Skin of body (tissue), 2 donors: ENCODE measurements around the gene DDOST. TPM values are rescaled to one million over a fixed set of nuclear protein-coding genes. Genes with fewer than 3 reads are reported as not detected.
A peak's percentile ranks its signal among the peaks of the same experiment; 100 is the strongest.

Source experiments
- DNase-seq: peaks from one replicate; lab custom pipeline; 2025; lab: John Stamatoyannopoulos, UW
- total RNA-seq: library from RNA; depleted of rRNA; stranded (reverse); fragments of >200 nt; gene quantifications from one replicate; pipeline ENCODE4 v1.2.3, GENCODE V29; 2014

Gene DDOST
- total RNA-seq, 1 donor from 2014 or later: 99.2 TPM

DNA sequence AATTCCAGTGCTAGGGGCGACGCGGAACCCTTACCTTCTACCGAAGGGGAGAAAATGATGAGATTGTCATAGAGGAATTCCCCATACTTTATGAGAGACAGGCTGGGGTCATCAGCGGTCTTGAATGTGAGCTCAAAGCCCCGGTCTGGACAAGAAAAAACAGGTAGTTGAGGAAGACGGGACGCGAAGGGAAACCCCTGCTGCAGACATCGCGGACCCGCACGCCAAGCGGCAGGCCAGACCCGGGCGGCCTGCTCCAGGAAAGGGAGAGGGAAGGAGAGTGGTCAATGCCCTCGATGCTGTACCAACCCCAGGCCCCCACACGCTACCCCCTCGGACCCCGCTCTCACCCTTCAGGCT is 342 bp downstream of the DDOST start:
- no peak for DNase-seq

GRCh38 chr1:20660363-20660762 is 806 bp downstream of the DDOST start:
- DNase-seq: no peak

DNA sequence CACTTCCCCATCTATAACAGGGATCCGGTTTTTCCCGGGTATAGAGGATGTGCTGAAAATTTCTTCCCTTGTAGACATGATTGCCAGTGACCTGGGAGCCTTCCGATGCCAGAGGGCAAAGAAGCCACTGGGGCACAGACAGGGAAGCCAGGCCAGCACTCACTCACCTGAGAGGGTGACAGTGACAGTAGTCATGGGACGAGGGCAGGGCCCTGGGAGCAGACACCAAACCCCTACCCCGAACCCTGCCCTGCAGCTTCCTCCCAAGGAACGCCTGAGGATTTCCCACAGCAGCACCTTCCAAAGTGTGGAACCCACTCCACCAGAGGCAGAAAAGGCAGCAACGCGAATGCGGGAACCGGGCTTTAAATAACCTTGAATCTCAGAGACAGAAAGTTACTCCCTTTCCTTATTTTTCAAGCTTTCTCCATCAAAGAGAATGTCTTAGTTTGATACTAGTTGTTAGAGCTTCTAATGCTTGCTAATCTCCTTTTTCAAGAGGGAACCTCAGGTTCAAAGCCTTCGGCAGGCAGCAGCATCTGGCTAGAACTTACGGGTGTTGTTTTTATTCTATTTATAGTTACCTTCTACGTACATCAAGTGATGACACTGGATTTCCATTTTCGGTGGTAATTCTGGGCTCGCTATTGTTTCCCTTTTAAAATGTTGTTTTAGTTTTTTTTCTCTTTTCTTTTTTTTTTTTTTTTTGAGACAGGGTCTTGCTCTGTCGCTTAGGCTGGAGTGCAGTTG is 2.8 kb downstream of the DDOST start:
- DNase-seq: no peak

DNA sequence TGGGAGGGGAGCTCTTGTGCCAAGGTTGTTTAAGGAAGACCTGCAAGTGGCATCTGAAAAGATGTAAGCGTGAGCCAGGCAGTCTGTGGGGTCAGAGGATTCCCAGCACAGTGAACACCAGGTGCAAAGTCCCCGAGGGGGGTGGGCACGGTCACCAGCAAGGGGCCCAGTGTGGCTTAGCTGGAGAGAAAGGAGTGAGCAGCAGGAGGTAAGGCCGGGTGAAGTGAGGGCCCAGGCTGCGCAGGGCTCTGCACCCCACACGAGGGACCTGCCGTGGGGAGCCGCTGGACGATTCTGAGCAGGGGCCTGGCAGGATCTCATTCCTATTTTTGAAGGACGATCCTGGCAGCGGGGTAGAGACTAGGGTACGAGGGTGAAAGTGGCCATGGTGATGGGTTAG is 4.1 kb downstream of the DDOST start:
- DNase-seq: no peak

GRCh38 chr1:20654104-20654690 is 7.0 kb downstream of the DDOST start:
- no peak for DNase-seq

DNA sequence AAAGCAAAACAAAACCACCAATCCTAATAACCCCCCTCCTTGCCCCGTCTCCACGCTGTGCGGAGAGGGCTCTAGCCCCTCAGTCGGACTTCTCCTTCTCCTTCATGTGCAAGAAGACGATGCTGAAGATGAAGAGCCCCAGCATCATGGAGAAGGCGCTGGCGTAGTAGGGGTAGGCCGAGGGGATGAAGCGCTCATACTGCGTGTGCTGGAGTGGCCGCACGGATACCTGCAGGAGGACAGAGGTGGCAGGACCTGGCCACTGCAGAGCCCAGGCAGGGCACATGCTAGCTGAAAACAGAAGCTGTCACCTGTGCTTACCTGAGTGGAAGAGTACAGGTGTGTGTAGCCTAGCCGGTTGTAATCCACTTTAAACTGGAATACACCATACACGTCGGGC is 8.9 kb downstream of the DDOST start:
- DNase-seq: no peak

DNA sequence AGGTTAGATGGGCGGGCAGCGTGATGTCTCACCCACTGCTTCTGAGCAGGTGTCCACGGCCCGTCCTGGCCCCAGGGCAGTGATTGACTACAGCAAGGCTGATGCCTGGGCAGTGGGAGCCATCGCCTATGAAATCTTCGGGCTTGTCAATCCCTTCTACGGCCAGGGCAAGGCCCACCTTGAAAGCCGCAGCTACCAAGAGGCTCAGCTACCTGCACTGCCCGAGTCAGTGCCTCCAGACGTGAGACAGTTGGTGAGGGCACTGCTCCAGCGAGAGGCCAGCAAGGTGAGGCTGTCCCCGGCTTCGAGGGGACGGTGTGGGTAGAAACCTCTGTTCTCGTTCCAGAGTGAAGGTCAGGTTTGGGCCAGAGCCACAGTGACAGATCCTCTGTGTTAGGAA is 12.2 kb downstream of the DDOST start:
- DNase-seq: no peak

- DNase-seq: no peak
Observed at GRCh38 chr1:20648438-20648837, 12.7 kb downstream of the DDOST start.

- no peak for DNase-seq
Observed at GRCh38 chr1:20645414-20645813, 15.8 kb downstream of the DDOST start.

GRCh38 chr1:20644416-20644815 is 16.8 kb downstream of the DDOST start:
- DNase-seq: no peak

DNA sequence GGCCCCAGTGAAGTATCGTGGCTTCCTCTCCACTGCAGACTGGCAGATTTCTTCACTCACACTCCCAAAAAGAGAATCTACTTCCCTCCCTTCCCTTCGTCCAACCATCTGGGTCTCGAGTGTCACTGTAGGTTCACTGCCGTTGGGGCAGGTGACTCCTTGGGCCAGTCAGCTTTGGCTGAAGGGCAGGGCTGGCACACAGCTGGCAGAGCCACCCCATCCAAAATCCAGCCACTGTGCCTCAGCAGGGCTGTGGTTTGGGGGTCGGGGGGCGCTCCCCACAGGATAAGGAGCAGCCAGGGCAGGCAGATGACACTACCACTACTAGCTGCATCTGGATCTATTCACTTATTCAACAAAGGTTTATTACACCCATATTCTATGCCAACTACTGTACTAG is 18.1 kb downstream of the DDOST start:
- no peak for DNase-seq

DNA sequence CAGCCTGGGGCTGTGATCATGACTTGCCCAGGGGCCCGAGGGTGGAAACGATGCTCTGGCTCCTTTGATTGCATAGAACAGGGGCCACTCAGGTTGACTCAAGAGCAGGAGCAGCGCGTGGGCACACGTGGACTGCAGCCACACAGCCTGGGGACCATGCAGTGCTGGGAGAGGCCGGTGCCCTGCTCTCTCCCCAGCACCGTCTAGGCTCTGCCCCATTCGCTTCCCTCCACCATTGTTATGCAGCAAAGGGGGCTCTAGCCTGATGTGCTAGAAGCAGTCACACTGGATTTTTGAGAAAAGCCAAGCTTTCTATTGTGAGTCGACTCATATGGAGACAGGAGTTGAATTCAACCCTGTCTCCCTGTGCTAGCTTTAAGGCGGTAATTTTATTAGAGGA is 19.2 kb downstream of the DDOST start:
- no peak for DNase-seq

DNA sequence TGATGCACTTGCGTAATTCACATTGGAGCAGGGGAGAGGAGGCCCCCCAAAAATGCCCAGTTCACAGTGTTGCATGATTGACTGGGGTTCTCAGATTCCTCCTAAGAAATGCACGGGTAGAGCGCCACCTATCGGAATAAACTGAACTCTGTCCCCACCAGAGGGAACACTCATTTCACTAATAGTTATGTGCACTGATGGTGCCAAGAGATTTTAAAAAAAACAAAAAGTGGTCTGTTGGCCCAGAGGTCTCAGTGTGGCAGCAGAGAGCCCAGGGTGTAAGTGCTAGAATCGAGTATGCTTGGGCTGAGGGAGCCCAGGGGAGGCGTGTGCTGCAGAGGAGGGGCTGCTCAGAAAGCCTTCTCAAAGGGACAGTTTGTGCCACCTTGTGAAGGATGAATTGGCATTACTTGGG is 21.0 kb downstream of the DDOST start:
- DNase-seq: peak; percentile 12

DNA sequence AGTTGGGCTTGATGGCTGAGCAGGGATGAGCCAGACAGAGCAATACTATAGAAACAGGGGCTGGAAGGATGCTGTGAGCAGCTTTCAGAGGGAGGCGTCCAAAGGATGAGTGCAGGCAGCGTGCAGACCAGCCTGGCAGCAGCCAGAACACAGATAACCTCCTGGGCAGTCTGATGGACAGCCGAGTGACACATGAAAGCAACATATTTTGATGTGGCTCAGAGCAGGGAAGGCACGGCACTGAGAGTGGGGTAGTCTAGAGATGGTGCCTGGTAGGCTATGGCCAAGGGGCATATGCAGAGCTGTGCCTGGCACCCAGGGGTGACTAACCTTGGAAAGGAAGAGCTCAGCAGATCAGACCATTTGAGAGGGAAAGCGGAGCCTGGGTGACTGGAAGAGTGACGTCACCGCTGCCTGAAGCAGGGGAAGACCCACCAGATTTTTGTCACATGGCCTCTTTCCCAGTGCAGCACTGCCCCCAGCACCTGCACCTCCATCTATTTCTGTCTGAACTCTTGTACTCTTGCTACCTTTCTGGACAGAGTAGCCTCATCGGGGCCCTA is 24.3 kb downstream of the DDOST start:
- no peak for DNase-seq

- DNase-seq: no peak
Observed at GRCh38 chr1:20634594-20635084, 26.5 kb downstream of the DDOST start.

DNA sequence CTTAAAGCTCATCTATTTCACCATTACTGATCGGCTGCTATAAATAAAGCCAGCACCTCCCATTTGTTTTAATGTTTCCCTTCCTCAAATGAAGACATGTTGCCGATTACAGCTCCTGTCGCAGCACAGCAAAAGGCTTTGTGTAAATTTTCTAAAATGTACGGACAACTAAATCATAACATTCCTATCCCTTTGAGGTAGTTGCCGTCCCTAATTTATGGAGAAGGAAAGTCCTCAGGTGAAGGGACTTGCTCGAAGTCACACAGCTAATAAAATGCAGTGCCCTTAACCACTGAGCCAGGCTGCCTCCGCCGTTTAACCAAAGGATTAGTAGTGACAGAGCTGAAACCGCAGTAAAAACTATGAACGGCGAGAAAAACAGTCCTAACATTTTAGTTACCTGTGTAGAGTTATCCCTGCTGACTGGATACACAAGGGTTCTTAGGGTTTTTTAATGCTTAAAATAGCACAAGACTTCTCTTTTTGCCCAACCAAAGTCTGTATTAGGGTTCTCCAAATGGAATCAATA is 27.0 kb downstream of the DDOST start:
- peak; percentile 51 for DNase-seq

DNA sequence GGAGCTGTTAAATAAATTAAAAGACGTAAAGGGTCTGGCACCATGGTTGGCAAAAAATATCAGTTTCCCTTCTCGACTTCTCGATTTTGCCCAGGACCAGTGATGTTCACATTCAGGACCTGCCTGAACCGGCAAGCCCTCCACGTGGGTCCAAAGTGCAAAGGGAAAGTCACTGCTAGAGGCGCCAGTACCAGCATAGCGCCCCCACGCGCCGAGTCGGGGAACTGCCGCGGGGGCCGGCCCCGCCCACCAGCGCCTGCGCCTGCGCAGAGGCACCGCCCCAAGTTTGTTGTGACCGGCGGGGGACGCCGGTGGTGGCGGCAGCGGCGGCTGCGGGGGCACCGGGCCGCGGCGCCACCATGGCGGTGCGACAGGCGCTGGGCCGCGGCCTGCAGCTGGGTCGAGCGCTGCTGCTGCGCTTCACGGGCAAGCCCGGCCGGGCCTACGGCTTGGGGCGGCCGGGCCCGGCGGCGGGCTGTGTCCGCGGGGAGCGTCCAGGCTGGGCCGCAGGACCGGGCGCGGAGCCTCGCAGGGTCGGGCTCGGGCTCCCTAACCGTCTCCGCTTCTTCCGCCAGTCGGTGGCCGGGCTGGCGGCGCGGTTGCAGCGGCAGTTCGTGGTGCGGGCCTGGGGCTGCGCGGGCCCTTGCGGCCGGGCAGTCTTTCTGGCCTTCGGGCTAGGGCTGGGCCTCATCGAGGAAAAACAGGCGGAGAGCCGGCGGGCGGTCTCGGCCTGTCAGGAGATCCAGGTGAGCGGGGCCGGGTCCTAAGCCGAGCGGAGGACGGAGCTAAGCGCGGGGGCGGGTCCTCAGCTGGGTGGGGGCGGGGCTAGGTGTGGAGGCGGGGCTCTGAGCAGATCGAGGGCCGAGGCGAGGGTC is 27.7 kb downstream of the DDOST start, which contains the start of gene PINK1:
Gene PINK1, plus strand, starts transcription at position 269 of the 875 bp plus-strand sequence. Its CDS starts 91 bp downstream, at position 360.
- DNase-seq: peak; percentile 10

- no peak for DNase-seq
Observed at GRCh38 chr1:20632386-20632785, 28.8 kb downstream of the DDOST start.

GRCh38 chr1:20630729-20631128 is 30.4 kb downstream of the DDOST start:
- no peak for DNase-seq

DNA sequence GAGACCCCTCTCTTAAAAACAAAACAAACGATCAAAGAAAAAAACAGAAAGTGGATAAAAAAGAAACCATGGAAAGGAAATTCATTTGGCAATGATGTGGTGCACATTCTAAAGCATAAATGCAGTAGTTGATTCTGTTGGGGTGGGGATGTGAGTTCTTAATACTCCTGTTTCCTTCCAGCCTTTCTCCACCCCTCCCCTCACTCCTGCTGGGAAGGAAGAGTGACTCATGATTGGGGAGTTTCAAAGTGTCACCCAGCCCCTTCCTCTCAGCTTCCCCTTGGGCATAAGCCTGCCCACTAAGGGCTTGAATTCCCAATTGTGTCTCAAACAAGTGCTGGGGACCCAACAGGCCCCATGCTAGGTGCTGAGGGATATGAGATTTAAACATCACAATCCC is 34.6 kb downstream of the DDOST start:
- no peak for DNase-seq

DNA sequence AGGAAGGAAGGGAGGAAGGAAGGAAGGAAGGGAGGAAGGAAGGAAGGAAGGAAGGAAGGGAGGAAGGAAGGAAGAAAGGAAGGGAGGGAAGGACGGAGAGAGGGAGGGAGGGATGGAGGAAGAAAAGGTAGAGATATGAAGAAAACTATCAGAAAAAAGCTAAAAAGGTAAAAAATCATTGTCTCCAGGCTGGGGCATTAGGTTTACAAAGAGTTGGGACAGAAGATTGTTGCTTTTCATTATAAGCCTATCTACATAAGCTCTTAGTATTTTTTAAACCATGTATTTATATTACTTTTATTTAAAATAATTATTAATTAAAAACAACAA is 35.1 kb downstream of the DDOST start:
- no peak for DNase-seq
